SHP77 (cell line): ENCODE measurements around the gene SGCA.

Experiments
- DNase-seq, 2 experiments: peaks; one replicate each; lab custom pipeline; 2025; lab: John Stamatoyannopoulos, UW

The SGCA gene

GRCh38 chr17:50182783-50183420 lies 17.1 kb downstream of the SGCA start:
- DNase-seq, result no peak

DNA sequence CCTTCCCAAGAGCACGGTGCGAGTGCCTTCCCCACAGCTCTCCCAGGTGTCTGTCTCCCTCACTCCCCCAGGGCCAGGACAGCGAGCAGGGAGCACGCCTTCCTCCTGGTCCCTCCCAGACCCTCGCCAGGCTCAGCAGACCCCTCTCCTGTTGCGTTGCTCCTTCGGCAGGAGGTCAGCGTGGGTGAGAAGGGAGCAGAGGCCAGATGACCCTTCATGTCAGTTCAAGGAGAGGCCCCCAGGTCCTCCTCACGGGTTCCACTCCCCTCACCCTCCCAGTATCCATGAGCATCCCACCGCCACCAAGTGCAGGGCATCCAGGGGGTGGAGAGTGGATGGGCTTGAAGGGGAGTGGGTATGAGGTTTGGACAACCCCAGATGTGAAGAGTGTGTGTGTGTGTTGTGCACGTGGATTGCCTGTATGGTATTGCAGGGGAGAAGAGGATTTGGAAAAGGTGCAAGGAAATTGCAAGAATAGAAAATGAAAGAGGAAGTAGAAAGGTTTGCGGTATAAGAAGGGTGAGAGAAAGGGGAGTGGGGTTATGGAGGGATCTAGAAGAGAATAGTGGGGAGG lies 17.7 kb downstream of the SGCA start:
- no peak for DNase-seq

GRCh38 chr17:50184064-50184463 lies 18.3 kb downstream of the SGCA start:
- no peak for DNase-seq

GRCh38 chr17:50184611-50185398 lies 19.0 kb downstream of the SGCA start:
- DNase-seq, result no peak

DNA sequence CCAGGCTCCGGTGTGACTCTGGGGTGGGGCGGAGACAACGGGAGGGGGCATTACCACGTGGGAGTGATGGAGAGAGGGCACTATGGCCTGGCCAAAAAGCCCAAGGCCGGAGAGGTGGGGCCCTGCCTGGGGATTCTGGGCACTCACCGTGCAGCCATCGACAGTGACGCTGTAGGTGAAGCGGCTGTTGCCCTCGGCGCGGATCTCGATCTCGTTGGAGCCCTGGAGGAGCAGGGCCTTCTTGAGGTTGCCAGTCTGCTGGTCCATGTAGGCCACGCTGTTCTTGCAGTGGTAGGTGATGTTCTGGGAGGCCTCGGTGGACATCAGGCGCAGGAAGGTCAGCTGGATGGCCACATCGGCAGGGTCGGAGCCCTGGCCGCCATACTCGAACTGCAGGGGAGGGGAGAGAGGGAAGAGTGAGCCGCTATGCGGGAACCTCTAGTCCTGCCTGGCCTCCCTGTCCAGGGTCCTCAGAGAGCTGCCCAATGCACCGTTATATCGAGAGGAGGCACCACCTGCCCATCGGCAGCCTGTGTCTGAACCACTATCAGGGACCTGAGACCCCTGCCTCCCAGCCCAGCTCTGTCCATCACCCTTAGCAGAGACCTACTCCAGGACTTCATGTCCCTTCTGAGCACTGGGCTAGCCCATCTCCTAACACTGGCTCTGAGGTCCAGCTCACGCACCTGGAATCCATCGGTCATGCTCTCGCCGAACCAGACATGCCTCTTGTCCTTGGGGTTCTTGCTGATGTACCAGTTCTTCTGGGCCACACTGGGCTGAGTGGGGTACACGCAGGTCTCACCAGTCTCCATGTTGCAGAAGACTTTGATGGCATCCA lies 20.0 kb downstream of the SGCA start:
- DNase-seq, result no peak

GRCh38 chr17:50186661-50187393 lies 21.0 kb downstream of the SGCA start:
- no peak for DNase-seq

- no peak for DNase-seq
Observed at GRCh38 chr17:50187394-50187725, 21.6 kb downstream of the SGCA start.

DNA sequence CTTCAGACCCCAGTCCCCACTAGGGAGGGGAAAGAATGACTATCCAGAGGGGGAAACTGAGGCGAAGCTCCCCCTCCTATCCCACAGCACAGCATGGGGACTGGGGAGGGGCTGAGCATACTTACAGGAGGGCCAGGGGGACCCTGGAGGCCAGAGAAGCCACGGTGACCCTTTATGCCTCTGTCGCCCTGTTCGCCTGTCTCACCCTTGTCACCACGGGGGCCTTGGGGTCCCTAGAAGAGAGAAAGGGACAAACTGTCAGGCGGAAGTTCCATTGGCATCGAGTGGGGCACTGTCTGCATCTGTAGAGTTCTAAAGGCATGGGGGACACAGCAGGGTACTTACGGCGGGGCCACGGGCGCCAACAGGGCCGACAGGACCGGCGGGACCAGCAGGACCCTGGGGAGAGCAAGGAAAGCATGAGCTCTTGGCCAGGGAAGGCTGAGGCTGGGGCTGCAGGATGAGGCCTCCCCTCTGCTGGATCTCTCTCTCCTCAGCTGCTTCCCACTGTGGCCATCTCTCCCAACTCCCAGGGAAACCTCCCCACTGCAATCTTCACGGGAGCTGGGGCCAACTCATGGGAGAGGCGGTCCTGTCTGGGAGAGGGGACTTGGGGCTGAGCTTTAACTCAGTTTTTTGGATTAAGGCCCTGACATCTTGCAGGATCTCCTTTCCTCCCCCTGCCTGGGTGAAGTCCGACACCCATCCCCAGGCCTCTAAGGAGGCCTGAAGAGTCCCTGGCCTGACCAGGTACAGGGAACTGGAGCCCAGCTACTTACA lies 22.1 kb downstream of the SGCA start:
- DNase-seq, result no peak

DNA sequence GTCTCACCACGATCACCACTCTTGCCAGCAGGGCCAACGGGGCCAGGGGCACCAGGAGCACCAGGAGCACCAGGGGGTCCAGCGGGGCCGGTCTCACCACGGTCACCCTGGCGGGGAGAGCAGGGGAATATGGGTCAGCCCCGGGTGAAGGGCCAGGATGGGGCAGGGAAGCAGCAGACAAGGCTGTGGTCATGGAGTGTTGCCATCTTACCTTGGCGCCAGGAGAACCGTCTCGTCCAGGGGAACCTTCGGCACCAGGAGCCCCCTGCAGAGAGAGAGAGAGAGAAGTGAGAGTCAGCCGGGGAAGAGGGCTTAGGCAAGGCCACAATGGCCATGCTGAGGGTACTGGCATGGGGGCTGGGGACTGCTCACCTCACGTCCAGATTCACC lies 22.7 kb downstream of the SGCA start:
- no peak for DNase-seq

DNA sequence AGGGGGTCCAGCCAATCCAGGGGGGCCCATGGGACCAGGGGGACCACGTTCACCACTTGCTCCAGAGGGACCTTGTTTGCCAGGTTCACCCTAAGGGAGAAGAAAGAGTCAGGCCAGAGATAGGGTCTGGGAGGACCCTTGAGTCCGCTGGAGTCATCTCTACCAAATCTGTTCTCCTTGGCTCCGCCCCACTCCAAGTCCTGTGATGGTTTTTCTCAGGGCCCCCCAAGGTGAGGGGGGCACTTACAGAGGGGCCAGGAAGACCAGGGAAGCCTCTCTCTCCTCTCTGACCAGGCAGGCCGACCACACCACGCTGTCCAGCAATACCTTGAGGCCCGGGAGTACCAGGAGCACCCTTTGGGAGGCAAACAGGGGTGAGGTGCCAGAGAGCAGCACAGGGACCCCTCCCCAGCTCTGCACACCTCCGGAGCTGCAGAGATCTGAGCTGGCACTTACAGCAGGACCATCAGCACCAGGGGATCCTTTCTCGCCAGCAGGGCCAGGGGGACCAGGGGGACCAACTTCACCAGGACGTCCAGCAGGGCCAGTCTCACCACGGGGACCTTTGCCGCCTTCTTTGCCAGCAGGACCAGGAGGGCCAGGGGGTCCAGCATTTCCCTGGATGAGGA lies 23.2 kb downstream of the SGCA start:
- no peak for DNase-seq

DNA sequence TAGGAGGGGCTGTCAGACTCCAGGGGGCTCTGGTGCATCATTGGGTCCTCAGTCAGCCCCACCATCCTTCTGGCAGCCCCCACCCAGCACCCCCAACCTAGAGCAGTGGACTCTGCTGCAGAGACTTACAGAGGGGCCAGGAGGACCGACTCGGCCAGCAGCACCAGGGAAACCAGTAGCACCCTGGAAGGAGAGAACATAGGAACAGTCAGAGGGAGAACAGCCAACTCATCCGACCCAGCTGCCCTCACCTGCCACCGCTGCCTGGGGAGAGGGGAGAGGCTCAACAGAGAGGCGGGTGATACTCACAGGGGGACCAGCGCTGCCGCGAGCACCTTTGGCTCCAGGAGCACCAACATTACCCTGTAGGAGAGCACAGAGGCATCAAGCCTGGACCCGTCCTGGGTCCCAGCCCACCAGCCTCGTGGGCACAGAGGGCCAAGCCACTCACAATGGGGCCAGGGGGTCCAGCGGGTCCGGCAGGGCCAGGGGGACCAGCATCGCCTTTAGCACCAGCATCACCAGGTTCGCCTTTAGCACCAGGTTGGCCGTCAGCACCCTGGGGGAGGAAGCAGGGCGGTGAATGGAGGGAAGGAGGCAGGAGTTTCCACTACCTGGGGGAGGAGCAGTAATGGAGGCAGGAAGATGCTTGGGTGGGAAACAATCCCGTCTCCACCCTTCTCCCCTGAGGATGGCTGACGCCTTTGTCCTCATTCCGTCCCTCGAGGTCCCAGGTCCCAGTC lies 23.9 kb downstream of the SGCA start:
- DNase-seq, result no peak

DNA sequence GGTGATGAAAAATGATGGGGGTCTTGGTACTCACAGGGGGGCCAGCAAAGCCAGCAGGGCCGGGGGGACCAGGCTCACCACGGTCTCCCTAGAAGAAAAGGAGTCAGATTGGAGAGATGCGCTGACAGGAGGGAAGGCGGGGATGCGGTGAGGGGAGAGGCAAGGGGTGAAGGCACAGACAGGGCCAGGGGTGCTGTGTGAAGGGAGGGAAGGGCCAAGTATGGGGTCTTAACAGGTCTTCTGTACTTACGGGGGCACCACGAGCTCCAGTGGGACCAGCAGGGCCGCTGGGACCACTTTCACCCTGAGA lies 24.4 kb downstream of the SGCA start:
- DNase-seq, result no peak

DNA sequence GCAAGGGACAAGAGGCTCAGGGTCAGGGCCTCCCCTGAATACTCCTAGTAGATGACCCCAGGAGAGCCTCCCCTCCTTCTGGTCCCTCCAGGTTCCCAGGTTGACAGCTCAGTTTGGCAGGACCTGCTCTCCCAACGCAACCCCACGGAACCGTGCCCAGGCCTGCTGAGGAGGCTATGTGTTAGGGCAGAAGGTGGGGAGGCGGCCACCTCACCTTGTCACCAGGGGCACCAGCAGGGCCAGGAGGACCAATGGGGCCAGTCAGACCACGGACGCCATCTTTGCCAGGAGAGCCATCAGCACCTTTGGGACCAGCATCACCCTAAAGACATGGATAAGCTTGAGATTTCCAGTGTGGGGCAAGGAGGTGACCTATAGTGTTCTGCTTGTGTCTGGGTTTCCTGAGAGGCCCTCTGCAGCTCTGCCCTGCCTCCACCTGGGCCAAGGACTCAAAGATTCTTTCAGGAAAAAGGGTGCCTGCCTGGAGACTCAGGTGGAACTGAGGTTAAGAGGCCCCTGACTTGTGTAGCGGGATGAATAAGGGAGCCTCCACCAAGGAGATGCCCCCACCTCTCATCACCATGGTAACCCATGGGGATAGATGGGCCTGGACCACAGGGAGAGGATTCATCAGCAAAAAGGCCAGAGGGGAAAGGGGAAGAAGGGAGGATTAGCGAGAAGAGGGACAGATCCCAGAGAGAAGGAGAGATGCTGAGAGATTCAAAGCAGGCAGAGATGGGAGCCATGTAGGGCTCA lies 25.0 kb downstream of the SGCA start:
- DNase-seq, result no peak

DNA sequence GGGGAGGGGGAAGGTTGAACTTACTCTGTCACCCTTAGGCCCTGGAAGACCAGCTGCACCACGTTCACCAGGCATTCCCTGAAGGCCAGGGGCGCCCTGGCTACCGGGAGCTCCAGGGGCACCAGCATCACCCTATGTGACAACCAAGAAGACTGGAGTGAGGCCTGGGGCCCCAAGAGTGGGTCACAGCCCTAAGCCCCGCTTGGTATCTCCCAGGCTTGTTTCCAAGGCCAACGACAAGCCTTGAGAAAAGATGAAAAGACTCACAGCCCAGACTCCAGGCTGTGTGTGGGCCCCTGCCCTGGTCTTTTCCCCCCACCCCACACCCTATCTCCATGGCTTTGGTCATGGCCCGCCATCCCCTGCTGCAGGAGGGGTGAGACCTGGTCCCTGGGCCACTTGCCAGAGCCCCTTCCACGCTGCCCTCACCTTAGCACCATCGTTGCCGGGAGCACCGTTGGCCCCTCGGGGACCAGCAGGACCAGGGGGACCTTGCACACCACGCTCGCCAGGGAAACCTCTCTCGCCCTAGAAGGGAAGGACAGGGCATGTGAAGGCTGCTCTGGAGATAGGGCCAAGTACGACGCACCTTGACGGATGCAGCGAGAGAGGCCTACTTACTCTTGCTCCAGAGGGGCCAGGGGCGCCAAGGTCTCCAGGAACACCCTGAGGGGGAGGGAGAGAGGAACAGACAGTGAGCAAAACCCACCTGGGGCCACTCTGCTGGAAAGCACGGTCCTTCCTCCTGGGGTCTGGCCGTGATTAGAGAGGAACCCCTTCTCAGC lies 25.7 kb downstream of the SGCA start:
- DNase-seq, result no peak

GRCh38 chr17:50192144-50192617 lies 26.4 kb downstream of the SGCA start:
- no peak for DNase-seq

DNA sequence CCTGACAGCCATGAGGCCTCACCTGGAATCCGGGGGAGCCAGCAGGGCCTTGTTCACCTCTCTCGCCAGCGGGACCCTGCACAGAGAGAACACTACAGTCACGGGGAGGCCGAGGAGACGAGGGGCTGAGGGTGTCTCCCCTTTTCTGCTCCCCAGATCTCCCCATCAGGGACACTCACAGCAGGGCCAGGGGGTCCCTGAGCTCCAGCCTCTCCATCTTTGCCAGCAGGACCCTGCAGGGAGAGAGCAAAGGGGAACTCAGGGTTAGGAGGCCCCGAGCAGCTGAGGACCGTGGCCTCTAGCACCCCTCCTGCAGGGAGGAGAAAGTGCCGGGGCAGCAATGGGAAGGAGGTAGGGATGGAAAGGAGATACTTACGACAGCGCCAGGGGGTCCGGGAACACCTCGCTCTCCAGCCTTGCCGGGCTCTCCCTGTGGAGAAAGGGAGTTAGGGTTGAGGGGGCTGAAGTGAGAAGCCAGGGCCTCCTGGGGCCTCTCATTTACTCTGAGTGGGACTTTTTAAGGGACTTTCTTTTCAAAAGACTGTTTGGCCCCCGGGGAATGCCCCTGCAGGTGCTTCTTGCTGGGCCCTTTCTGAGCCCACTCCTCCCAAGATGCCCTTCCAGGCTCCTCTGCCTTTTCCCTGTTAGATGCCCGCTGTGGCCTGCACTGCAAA lies 26.9 kb downstream of the SGCA start:
- no peak for DNase-seq

DNA sequence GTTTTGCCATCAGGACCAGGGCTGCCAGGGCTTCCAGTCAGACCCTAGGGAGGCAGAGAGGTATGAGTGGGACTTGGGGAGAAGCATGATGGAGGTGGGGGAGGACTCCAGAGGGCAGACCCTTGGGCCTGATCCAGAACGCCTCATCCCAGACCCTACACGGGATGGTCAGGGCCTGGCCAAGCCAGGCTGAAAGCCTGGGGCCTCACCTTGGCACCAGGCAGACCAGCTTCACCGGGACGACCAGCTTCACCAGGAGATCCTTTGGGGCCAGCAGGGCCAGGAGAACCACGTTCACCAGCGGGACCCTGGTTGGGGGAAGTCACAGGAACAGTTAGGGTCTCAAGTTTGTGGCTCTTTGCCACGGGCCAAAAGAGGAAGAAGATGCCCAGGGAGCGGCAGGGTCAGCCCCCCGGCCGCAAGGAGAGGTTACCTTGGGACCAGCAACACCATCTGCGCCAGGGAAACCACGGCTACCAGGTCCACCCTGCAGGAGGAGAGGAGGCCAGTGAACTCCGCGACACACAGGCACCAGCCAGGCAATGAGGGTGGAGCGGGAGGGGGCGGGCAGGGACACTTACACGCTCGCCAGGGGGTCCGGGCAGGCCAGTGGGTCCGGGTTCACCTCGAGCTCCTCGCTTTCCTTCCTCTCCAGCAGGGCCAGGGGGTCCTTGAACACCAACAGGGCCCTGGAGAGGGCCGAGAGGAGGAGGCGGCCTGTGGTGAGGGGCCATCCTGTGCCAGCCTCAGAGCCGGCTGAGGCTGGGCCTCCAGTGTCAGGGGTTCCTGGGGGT lies 28.5 kb downstream of the SGCA start:
- no peak for DNase-seq
